KOPT-K1 (cell line): ENCODE results near the gene PHF21A.
"Not testable (repeated sequence)": the region's sequence is repeated elsewhere in the genome, so short reads cannot be mapped to it uniquely, and the experiment has no call there.

Experiments
- H3K27ac ChIP-seq: fragments of 200-600 bp; sonication (generic); 2 replicates; pipeline ENCODE4 v1.5.1; 2016; ENCODE audit warnings: antibody characterized with exemption, mild to moderate bottlenecking, low read depth, low read length; ENCODE audit not compliant: poor library complexity, severe bottlenecking
- H3K36me3 ChIP-seq: fragments of 200-600 bp; sonication (generic); 2 replicates; pipeline ENCODE4 v1.5.1; 2017; ENCODE audit warnings: antibody characterized with exemption, mild to moderate bottlenecking, low read length, moderate library complexity; ENCODE audit not compliant: insufficient read depth
- H3K9me3 ChIP-seq: fragments of 200-600 bp; sonication (generic); 2 replicates; pipeline ENCODE4 v1.5.1; 2017; ENCODE audit warnings: antibody characterized with exemption, low read length, mild to moderate bottlenecking; ENCODE audit not compliant: insufficient read depth, poor library complexity, severe bottlenecking

The PHF21A gene

DNA sequence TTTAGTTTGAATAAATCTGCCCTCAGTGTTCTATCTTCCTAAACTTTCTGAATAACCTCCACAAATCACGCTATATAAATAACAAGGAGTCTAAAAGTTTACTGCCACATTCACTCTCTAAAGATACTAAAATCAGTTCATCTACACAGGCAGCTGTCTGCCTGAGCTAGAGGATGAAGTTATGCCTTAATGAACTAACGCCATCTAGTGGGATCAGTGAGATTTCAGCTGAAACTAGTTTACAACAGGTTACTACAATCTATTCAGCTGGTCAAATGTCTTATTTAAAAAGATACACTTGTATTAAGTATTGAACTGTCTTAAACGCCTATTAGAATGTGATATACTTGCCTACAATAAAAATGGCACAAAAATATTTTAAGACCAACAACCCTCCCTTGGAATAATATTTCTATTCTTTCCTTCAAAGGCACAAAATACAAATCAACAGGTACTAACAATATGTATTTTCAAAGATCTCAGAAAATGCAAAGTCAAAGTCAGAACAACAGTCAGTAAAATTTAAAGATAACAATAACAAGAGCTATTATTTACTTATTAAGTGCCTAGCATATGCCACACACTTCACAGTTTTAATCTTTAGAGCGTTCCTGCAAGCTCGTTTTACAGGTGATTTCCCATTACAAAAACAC lies 114.7 kb downstream of the PHF21A start:
- H3K36me3 ChIP-seq: no peaks in the 10 kb centered on the region
- no peak overlapping the region for H3K27ac ChIP-seq
- no peaks in the 10 kb centered on the region for H3K9me3 ChIP-seq

DNA sequence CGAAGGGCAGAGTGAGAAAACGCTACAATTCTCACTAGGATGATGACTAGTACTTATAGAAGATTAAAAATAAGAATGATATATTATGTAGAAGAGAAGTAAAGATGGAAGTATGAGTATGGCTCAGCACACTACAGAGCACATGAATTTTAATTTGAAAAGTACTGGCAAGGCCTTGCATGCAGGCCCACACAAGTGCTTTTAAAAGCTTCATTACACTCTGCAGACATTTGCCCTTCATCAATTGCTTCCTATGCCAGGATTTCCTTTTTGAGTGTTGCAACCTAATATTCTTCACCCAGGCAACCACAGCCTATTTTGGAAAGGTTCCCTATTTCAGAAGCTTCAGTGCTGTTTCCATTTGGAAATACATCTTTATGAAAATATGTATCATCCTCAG lies 117.7 kb downstream of the PHF21A start:
- H3K36me3 ChIP-seq: no peaks in the 10 kb centered on the region
- H3K27ac ChIP-seq: no peak overlapping the region
- H3K9me3 ChIP-seq: no peaks in the 10 kb centered on the region

GRCh38 chr11:46002189-46002588 lies 119.1 kb downstream of the PHF21A start:
- no peaks in the 10 kb centered on the region for H3K9me3 ChIP-seq
- H3K27ac ChIP-seq: no peak overlapping the region
- no peaks in the 10 kb centered on the region for H3K36me3 ChIP-seq

DNA sequence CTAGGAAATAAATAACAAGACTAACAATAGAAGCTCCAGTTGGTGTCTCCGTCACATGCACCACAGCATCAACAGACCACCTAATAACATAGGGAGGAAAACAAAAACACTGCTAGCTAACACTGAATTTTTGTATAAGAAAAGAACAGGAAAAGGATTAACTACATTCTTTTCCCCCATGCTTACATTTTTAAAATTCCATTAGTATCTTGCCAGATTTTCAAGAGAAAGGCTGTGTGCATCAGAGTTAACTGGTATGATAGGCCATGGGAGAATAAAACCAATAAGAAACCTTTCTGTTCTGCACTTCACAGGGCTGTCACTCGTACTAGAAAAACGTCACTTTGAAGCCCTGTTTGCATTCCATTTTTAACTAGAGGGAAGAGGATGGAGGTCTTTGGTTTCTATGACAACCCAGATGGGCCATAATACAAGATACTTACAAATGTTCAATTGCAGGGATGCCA lies 119.8 kb downstream of the PHF21A start:
- Histone ChIP-seq H3K36me3 (no peaks in the 10 kb centered on the region), H3K27ac (no peak overlapping the region), H3K9me3 (no peaks in the 10 kb centered on the region)

DNA sequence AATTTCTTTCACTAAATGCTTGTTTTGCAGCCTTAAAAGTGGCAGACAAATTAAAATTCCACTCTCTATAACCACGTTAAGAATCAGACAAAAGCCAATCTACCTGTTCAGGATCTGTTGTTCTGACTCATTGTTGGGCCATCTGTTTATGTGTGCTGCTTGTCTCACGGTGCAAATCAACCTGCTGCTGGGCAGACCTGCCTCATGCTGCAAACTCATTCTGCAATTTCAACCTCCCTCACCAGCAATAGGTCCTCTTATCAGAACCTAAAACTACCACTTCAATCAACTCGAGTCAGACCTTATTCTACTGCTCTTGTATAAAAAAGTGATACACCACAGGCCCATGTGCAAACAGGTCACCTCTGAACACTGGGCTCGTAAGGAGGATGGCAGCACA lies 123.7 kb downstream of the PHF21A start:
- no peaks in the 10 kb centered on the region for H3K36me3 ChIP-seq
- no peak overlapping the region for H3K27ac ChIP-seq
- H3K9me3 ChIP-seq: no peaks in the 10 kb centered on the region

DNA sequence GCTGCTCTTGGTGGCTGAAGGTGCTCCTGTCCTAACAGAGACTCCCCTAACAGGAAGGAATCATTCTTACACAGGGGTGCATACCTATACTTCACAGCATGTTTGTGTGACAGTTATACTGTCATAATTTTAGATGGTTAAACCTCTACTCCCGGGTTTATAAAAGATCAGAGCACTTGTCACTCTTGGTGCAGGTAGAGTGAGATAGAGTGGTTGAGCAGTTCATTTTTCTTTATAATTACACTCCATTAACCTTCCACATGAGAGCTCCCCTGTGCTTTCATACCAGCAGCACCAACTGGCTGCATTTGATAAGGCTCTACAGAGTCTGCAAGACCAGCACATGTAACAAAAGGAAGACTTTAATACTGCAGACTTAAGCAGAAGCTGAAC lies 125.9 kb downstream of the PHF21A start:
- H3K36me3 ChIP-seq: no peaks in the 10 kb centered on the region
- no peaks in the 10 kb centered on the region for H3K9me3 ChIP-seq
- no peak overlapping the region for H3K27ac ChIP-seq

- Histone ChIP-seq H3K36me3 (no peaks in the 10 kb centered on the region), H3K9me3 (no peaks in the 10 kb centered on the region), H3K27ac (no peak overlapping the region)
Observed at GRCh38 chr11:45994371-45995341, 126.6 kb downstream of the PHF21A start.

GRCh38 chr11:45993531-45994001 lies 127.7 kb downstream of the PHF21A start:
- no peak overlapping the region for H3K27ac ChIP-seq
- no peaks in the 10 kb centered on the region for H3K36me3 ChIP-seq
- no peaks in the 10 kb centered on the region for H3K9me3 ChIP-seq

- Histone ChIP-seq H3K9me3 (no peaks in the 10 kb centered on the region), H3K36me3 (no peaks in the 10 kb centered on the region), H3K27ac (no peak overlapping the region)
Observed at GRCh38 chr11:45988921-45989320, 132.3 kb downstream of the PHF21A start.

GRCh38 chr11:45985212-45985611 lies 136.0 kb downstream of the PHF21A start:
- Histone ChIP-seq H3K27ac (no peak overlapping the region), H3K9me3 (no peaks in the 10 kb centered on the region)

DNA sequence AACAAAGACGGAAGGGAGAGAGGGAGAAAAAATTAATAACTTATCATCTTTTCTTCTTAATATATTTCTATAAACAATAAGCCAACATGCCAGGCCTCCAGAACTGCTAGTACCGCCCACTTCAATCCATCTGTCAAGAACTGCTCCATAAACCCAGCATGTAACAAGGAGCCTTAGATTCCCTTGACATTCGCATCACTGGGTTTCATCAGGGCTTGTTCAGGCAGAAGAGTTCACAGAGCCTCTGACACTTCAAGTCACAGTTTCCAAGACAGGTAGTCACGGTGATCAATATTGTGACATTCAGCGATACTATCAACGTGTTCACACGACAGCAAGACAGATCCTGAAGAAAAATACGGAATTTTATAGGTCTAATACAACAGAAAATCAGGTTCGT lies 137.1 kb downstream of the PHF21A start:
- H3K27ac ChIP-seq: no peak overlapping the region
- no peaks in the 10 kb centered on the region for H3K9me3 ChIP-seq
- 0 out of 2 replicates have a peak, but pooled peaks cover 4% of the 10 kb centered on the region for H3K36me3 ChIP-seq

More at GRCh38 chr11:45985212-45985611, 136.0 kb downstream of the PHF21A start:
- no peaks in the 10 kb centered on the region for H3K36me3 ChIP-seq

DNA sequence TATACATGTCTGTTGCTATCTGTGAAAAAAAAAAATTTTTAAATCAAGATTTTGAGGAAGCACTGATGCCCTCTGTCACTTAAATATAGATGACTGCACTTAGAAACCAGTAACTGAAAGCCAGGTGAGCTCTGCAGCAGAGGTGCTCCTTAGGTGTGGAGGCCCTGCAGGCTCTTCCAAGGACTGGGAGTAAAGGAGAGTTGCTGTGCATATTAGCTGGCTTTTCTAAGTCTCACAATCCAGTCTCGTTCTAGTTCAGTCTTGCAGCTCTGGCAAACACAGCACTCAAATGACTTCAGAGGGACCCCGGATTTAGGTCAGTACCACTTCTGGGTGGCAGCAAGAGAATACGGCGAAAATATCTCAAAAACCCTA lies 137.8 kb downstream of the PHF21A start:
- peaks cover 12% of the 10 kb centered on the region for H3K36me3 ChIP-seq
- H3K9me3 ChIP-seq: no peaks in the 10 kb centered on the region
- H3K27ac ChIP-seq: no peak overlapping the region

- Histone ChIP-seq H3K9me3 (no peaks in the 10 kb centered on the region), H3K36me3 (peaks cover 18% of the 10 kb centered on the region), H3K27ac (no peak overlapping the region)
Observed at GRCh38 chr11:45982656-45983470, 138.4 kb downstream of the PHF21A start.

DNA sequence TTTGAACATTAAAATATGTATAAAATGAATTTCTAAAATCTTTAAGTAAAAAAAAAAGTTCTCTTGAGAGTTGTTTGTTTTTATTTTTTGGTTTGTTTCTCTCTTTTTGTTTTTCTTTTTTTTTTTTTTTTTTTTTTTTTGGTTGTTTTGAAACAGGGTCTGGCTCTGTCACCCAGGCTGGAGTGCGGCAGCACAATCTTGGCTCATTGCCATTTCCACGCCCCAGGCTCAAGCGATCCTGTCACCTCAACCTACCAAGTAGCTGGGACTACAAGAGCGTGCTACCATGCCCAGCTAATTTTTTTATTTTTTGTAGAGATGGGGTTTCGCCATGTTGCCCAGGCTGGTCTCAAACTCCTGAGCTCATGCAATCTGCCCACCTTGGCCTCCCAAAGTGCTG lies 139.4 kb downstream of the PHF21A start:
- H3K27ac ChIP-seq, H3K9me3 ChIP-seq: not testable (repeated sequence)
- peaks cover 19% of the 10 kb centered on the region for H3K36me3 ChIP-seq

DNA sequence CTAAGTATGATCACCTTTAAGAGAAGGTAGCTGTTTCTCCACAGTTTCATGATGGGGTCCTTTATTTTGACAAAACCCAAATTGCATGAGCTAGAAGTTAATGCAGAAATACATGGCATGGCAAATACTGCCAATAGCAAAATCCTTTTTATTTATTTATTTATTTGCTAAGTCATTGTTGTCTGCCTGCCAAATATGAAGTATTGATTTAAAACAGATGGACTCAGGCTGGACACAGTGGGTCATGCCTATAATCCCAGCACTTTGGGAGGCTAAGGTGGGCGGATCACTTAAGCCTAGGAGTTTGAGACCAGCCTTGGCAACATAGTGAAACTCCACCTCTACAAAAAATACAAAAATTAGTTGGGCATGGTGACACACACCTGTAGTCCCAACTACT lies 146.4 kb downstream of the PHF21A start:
- Histone ChIP-seq H3K36me3 (peaks cover 34% of the 10 kb centered on the region), H3K9me3 (no peaks in the 10 kb centered on the region), H3K27ac (no peak overlapping the region)
